Esophagus squamous epithelium (tissue), 5 donors: ENCODE measurements around the gene MS4A3. TPM values are rescaled to one million over a fixed set of nuclear protein-coding genes. Genes with fewer than 3 reads are reported as not detected.

ENCODE experiments used
- DNase-seq: peaks from one replicate; lab custom pipeline; 2025; lab: John Stamatoyannopoulos, UW
- H3K27ac ChIP-seq, 4 donors: fragments of 200-600 bp; sonication (generic); one replicate each; pipeline ENCODE4 v1.5.1; 2016 to 2019; ENCODE audit warnings: mild to moderate bottlenecking in 1 of 4
- H3K27me3 ChIP-seq, 4 donors: fragments of 200-600 bp; sonication (generic); 1 replicate in 3 of 4; 2 replicates in 1 of 4; pipeline versions ENCODE4 v1.5.1 to v1.6.0; 2017 to 2021; ENCODE audit warnings: antibody characterized with exemption in 1 of 4
- H3K36me3 ChIP-seq, 3 donors: fragments of 200-600 bp; sonication (generic); one replicate each; pipeline ENCODE4 v1.5.1; 2016 to 2019
- H3K4me1 ChIP-seq, 3 donors: fragments of 200-600 bp; sonication (generic); one replicate each; pipeline ENCODE4 v1.5.1; 2017 to 2019
- H3K4me3 ChIP-seq, 4 donors: fragments of 200-600 bp; sonication (generic); 1 replicate in 3 of 4; 2 replicates in 1 of 4; pipeline ENCODE4 v1.5.1; 2016 to 2019; ENCODE audit warnings: mild to moderate bottlenecking in 2 of 4, moderate library complexity in 1 of 4
- H3K9me3 ChIP-seq, 3 donors: fragments of 200-600 bp; sonication (generic); one replicate each; pipeline ENCODE4 v1.5.1; 2016 to 2019
- POLR2A ChIP-seq, 4 donors: fragments of 450-650 bp; IDR thresholded peaks; one replicate each; pipeline ENCODE4 v1.6.1; 2017; ENCODE audit warnings: antibody characterized with exemption in 4 of 4, mild to moderate bottlenecking in 4 of 4, moderate library complexity in 3 of 4
- WGBS, 2 donors: methylation state at CpG; one replicate each; pipeline ENCODE4 v1.1.5; 2018; 5-methylcytosine and 5-hydroxymethylcytosine counted together
- intact Hi-C: fragments of 100-400 bp; cut with DNase I; formaldehyde crosslinking; loops from one replicate; pipeline ENCODE4 v1.15.0; 2022
- total RNA-seq, 4 donors: library from RNA; depleted of rRNA; stranded (reverse); fragments of >200 nt; gene quantifications; one replicate each; pipeline ENCODE4 v1.1.0, GENCODE V29; 2016
- TF ChIP-seq, protein P1 (sequence below), 6 experiments: fragments of 450-650 bp in 4 of 6; fragments of 200-600 bp in 2 of 6; sonication (generic) in 2 of 6; IDR thresholded peaks; one replicate each; pipeline ENCODE4 v1.5.1; 2016 to 2019; ENCODE audit warnings: antibody characterized with exemption in 6 of 6, mild to moderate bottlenecking in 4 of 6, moderate library complexity in 4 of 6
- donor health status: DM: yes; HTN: yes; CAD: no.

The MS4A3 gene
- total RNA-seq, 4 donors from 2014 or later: not detected

DNA sequence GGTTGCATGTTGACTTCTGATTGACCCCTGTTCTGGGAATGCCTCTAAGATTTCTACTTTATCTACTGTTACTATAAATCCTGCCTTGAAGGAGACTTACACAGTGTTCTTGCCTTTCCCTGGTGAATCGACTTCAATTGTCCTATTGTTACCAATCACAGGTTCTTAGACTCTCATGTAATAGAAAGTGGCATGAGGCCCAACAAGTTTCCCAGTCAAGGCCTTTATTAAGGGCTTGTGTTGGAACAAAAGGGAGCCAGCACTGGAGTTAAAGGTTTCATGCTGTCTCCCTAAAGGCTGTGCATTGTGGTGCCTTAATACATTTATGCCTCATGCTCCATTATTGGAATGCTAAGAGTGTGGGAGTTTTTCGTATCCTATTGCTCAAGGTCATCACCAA is 55.3 kb downstream of the MS4A3 start:
- Histone ChIP-seq H3K4me3 (no peak overlapping the region), H3K27me3 (no peaks in the 10 kb centered on the region), H3K27ac (no peak overlapping the region), H3K9me3 (no peaks in the 10 kb centered on the region), H3K36me3 (no peaks in the 10 kb centered on the region), H3K4me1 (no peaks in the 10 kb centered on the region)
- 42 to 43% methylated on average over 2 of the region's 2 CpGs for WGBS, 2 donors
- TF ChIP-seq, protein P1, sequence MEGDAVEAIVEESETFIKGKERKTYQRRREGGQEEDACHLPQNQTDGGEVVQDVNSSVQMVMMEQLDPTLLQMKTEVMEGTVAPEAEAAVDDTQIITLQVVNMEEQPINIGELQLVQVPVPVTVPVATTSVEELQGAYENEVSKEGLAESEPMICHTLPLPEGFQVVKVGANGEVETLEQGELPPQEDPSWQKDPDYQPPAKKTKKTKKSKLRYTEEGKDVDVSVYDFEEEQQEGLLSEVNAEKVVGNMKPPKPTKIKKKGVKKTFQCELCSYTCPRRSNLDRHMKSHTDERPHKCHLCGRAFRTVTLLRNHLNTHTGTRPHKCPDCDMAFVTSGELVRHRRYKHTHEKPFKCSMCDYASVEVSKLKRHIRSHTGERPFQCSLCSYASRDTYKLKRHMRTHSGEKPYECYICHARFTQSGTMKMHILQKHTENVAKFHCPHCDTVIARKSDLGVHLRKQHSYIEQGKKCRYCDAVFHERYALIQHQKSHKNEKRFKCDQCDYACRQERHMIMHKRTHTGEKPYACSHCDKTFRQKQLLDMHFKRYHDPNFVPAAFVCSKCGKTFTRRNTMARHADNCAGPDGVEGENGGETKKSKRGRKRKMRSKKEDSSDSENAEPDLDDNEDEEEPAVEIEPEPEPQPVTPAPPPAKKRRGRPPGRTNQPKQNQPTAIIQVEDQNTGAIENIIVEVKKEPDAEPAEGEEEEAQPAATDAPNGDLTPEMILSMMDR (IDR thresholded peaks at IDR 0.05): no peak
- TF ChIP-seq POLR2A (IDR thresholded peaks at IDR 0.05): no peak
- no peak for DNase-seq
- intact Hi-C loops: no loop called here

DNA sequence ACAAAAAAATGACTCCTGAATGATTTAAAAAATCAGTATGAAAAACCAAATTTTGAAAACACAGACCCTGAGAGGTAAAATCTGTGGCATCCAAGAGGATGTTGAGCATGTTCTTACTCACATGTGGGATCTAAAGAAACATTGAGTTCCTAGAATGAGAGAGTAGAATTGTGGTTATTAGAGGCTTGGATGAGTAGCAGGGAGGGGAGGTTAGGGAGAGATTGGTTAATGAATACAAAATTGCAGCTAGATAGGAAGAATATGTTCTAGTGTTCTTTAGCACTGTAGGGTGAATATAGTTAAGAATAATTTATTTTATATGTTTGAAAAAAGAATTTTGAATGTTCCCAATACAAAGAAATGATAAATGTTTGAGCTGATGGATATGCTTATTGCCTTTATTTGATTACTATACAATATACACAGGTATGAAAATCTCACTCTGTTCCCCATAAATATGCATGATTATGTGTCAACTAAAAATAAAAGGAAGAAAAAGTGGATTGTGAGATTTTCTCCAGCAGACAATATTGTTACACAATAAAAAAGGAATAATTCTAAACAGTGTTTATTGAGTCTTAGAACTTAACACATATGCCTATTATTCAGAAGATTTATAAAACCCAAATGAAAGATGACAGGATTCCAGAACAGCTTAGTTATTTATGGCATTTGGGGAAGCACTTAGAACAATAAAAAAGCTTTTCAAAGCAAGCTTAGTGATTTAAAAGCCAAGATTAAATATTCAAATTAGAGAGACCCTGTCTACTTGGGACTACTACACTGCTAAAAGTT is 60.7 kb downstream of the MS4A3 start:
- Histone ChIP-seq H3K4me3 (no peak overlapping the region), H3K4me1 (no peaks in the 10 kb centered on the region), H3K36me3 (no peaks in the 10 kb centered on the region), H3K27ac (no peak overlapping the region), H3K27me3 (no peaks in the 10 kb centered on the region), H3K9me3 (no peaks in the 10 kb centered on the region)
- TF ChIP-seq, protein P1 (IDR thresholded peaks at IDR 0.05): no peak
- TF ChIP-seq POLR2A (IDR thresholded peaks at IDR 0.05): no peak
- intact Hi-C loops: no loop called here
- no peak for DNase-seq

DNA sequence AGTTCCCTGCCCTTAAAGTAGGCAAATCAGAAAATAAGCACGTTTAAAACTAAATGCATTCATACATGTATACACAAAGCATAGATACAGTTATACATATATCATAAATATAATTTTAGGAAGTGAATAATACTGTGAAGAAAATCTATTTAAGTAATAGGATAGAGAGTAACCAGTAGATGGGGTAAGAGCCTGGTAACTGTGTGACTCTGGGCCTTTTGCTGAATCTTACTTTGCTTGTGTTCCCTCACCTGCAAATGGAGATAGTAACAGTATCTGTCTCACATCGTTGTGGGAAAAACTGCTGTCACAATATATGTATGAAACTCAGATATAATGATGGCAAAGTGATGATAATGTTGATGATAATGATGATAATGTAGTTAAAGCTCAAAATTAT is 61.9 kb downstream of the MS4A3 start:
- no peak for DNase-seq
- H3K27me3 ChIP-seq: no peaks in the 10 kb centered on the region
- no peak for TF ChIP-seq POLR2A (IDR thresholded peaks at IDR 0.05)

DNA sequence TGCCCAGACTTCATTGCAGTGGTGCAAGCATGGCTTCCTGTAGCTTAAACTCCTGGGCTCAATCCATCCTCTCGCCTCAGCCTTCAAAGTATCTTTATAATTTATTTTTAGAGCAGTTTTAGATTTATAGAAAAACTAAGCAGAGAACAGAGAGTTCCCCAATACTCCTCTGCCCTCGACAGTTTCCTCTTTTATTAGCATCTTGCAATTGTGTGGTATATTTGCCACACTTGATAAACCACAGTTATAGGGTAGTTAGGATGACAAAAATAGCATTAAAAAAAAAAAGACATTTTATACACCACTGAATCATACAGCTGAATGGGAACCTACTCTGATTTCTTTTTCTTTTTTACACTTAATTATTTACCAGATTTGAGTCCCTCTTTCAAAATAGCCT is 63.2 kb downstream of the MS4A3 start:
- intact Hi-C loops: no loop called here
- TF ChIP-seq, protein P1 (IDR thresholded peaks at IDR 0.05): no peak
- no peak for TF ChIP-seq POLR2A (IDR thresholded peaks at IDR 0.05)
- H3K36me3 ChIP-seq: no peaks in the 10 kb centered on the region
- no peak overlapping the region for H3K27ac ChIP-seq
- no peak overlapping the region for H3K4me3 ChIP-seq
- DNase-seq: no peak
- H3K4me1 ChIP-seq: no peaks in the 10 kb centered on the region
- H3K27me3 ChIP-seq: no peaks in the 10 kb centered on the region
- no peaks in the 10 kb centered on the region for H3K9me3 ChIP-seq
- 45 to 65% methylated on average over 2 of the region's 2 CpGs for WGBS, 2 donors

More for the DNA sequence above, 61.9 kb downstream of the MS4A3 start:
- Histone ChIP-seq H3K9me3 (no peaks in the 10 kb centered on the region), H3K36me3 (no peaks in the 10 kb centered on the region), H3K27ac (no peak overlapping the region), H3K4me3 (no peak overlapping the region), H3K4me1 (no peaks in the 10 kb centered on the region)
- intact Hi-C loops: no loop called here
- 46 to 60% methylated on average over 2 of the region's 2 CpGs for WGBS, 2 donors

Other genes with a start within 250 kb of the MS4A3 start
- gene MRPL16, start 245.9 kb upstream of the MS4A3 start, total RNA-seq: 10 to 100 TPM; 31.4 to 41.6 (median 40.3) TPM
- not detected for gene CBLIF, start 211.2 kb upstream of the MS4A3 start, total RNA-seq
- gene TCN1, start 190.2 kb upstream of the MS4A3 start, total RNA-seq: 100 to 1,000 TPM in 1 of 4 donors, 10 to 100 TPM in 3; 10.3 to 108 (median 39.0) TPM
- not detected for gene OOSP3, start 177.9 kb upstream of the MS4A3 start, total RNA-seq
- gene OOSP1, start 118.2 kb upstream of the MS4A3 start, total RNA-seq: not detected
- under 1 TPM in 1 of 4 donors, not detected in 3; 0.95 TPM for gene OOSP4A, start 92.6 kb upstream of the MS4A3 start, total RNA-seq
- not detected for gene OOSP4B, start 39.5 kb upstream of the MS4A3 start, total RNA-seq
- not detected for gene OOSP2, start 16.3 kb upstream of the MS4A3 start, total RNA-seq
- gene MS4A2, start 32.0 kb downstream of the MS4A3 start, total RNA-seq: 10 to 100 TPM in 1 of 4 donors, under 1 TPM in 1, not detected in 2; 0.12 to 13.2 TPM
- gene MS4A6A, start 126.4 kb downstream of the MS4A3 start, total RNA-seq: 10 to 100 TPM in 2 of 4 donors, 1 to 10 TPM in 2; 2.7 to 87.7 (median 23.7) TPM
- 1 to 10 TPM in 1 of 4 donors, under 1 TPM in 2, not detected in 1; 0.32 to 4.2 (median 0.88) TPM for gene MS4A4E, start 186.5 kb downstream of the MS4A3 start, total RNA-seq
- 10 to 100 TPM in 2 of 4 donors, 1 to 10 TPM in 1, under 1 TPM in 1; 0.42 to 32.0 (median 8.3) TPM for gene MS4A4A, start 224.0 kb downstream of the MS4A3 start, total RNA-seq